K562 (cell line): ENCODE measurements around the gene DUSP16. TPM values are rescaled to one million over a fixed set of nuclear protein-coding genes. Genes with fewer than 3 reads are reported as not detected.
A peak's percentile ranks its signal among the peaks of the same experiment; 100 is the strongest.

Source experiments
- ATF2 ChIP-seq: sonication (generic); formaldehyde crosslinking; IDR thresholded peaks from 2 replicates; pipeline ENCODE4 v1.8.1; 2022; ENCODE audit warnings: missing genetic modification reagents
- BCL6 ChIP-seq: fragments of 250-450 bp; sonication (Bioruptor Pico); IDR thresholded peaks from 2 replicates; pipeline ENCODE4 v1.4.0; 2020
- CBX1 ChIP-seq: sonication (generic); IDR thresholded peaks from 2 replicates; pipeline ENCODE4 v1.6.1; 2016; ENCODE audit warnings: antibody characterized with exemption, low read depth, mild to moderate bottlenecking
- HNRNPK ChIP-seq: fragments of 200-400 bp; formaldehyde crosslinking; IDR thresholded peaks from one replicate; pipeline ENCODE4 v1.6.1; 2018; ENCODE audit warnings: mild to moderate bottlenecking, low read depth, low read length; ENCODE audit not compliant: poor library complexity, severe bottlenecking
- KAT7 ChIP-seq: sonication (generic); formaldehyde crosslinking; IDR thresholded peaks from 2 replicates; pipeline ENCODE4 v1.8.0; 2022; ENCODE audit warnings: missing genetic modification reagents, mild to moderate bottlenecking, borderline replicate concordance
- MYBL2 ChIP-seq, 2 experiments: fragments of 450-650 bp in 1 of 2; sonication (generic) in 1 of 2; formaldehyde crosslinking in 1 of 2; IDR thresholded peaks; 2 replicates each; pipeline versions ENCODE4 v1.6.1 to v1.8.1; 2017 to 2022; ENCODE audit warnings: borderline replicate concordance in 1 of 2, inconsistent platforms in 1 of 2, low read depth in 1 of 2, mild to moderate bottlenecking in 1 of 2, missing genetic modification reagents in 1 of 2, moderate library complexity in 1 of 2
- SRSF9 ChIP-seq: fragments of 200-400 bp; formaldehyde crosslinking; IDR thresholded peaks from 2 replicates; pipeline ENCODE4 v1.6.1; 2017; ENCODE audit warnings: low read depth, low read length, borderline replicate concordance
- SUPT5H ChIP-seq: fragments of 450-650 bp; IDR thresholded peaks from 2 replicates; pipeline ENCODE4 v1.6.1; 2016
- TGIF2 ChIP-seq: sonication (generic); formaldehyde crosslinking; IDR thresholded peaks from 2 replicates; pipeline ENCODE4 v1.8.1; 2022; ENCODE audit warnings: mild to moderate bottlenecking, missing genetic modification reagents, moderate library complexity
- ZNF24 ChIP-seq: fragments of 450-650 bp; IDR thresholded peaks from 2 replicates; pipeline ENCODE4 v1.6.1; 2016
- polyA plus RNA-seq, 8 experiments: library from polyadenylated mRNA; depleted of rRNA in 4 of 8; stranded (reverse) in 5 of 8; unstranded in 3 of 8; fragments of >200 nt; fragmentation: Nextera tagmentation in 2 of 8; fragmentation: Illumina TruSeq in 1 of 8; extraction: Ambion mirVana in 2 of 8; extraction: Trizol in 1 of 8; gene quantifications; 2 replicates each; pipeline versions ENCODE4 v1.2.1 to v1.2.3, GENCODE V29; 2011 to 2014; ENCODE audit warnings: inconsistent platforms in 1 of 8, missing spikeins in 1 of 8
- total RNA-seq, 7 experiments: library from RNA; depleted of rRNA in 6 of 7; stranded (reverse); fragments of >200 nt in 6 of 7; fragmentation: Illumina TruSeq in 2 of 7; extraction: Trizol in 2 of 7; gene quantifications; 2 replicates each; pipeline versions ENCODE4 v1.2.1 to v1.2.3, GENCODE V29; 2011 to 2021; ENCODE audit warnings: low replicate concordance in 1 of 7
- TF ChIP-seq, protein P1 (sequence below): fragments of 250-450 bp; sonication (Bioruptor Pico); IDR thresholded peaks from 2 replicates; pipeline ENCODE4 v1.9.0; 2021; ENCODE audit warnings: mild to moderate bottlenecking
- TF ChIP-seq, protein P2 (sequence below): fragments of 200-400 bp; formaldehyde crosslinking; IDR thresholded peaks from 2 replicates; pipeline ENCODE4 v1.6.1; 2017; ENCODE audit warnings: mild to moderate bottlenecking, low read depth, low read length, moderate library complexity
- TF ChIP-seq, protein P3 (sequence below): fragments of 250-450 bp; sonication (Bioruptor Pico); IDR thresholded peaks from 2 replicates; pipeline ENCODE4 v1.5.0; 2021
- TF ChIP-seq, protein P4 (sequence below): fragments of 250-450 bp; sonication (Bioruptor Pico); IDR thresholded peaks from 2 replicates; pipeline ENCODE4 v1.8.0; 2021; ENCODE audit warnings: moderate library complexity, mild to moderate bottlenecking, inconsistent platforms
- TF ChIP-seq, protein P5 (sequence below): fragments of 450-650 bp; IDR thresholded peaks from 2 replicates; pipeline ENCODE4 v1.6.1; 2018; ENCODE audit not compliant: partially characterized antibody

The DUSP16 gene
- total and polyA plus RNA-seq, 9 of the 15 experiments (the other 6 are each of a cell fraction or from before 2014, with no cell fraction given), result 0.70 to 12.3 (median 5.7) TPM

- TF ChIP-seq, protein P1, sequence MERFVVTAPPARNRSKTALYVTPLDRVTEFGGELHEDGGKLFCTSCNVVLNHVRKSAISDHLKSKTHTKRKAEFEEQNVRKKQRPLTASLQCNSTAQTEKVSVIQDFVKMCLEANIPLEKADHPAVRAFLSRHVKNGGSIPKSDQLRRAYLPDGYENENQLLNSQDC, result no peak
- no peak for TF ChIP-seq SRSF9
- no peak for TF ChIP-seq TGIF2
- no peak for TF ChIP-seq BCL6 (CRISPR knock-in tag)
- peak; percentile 60 for TF ChIP-seq SUPT5H
- TF ChIP-seq, protein P2, sequence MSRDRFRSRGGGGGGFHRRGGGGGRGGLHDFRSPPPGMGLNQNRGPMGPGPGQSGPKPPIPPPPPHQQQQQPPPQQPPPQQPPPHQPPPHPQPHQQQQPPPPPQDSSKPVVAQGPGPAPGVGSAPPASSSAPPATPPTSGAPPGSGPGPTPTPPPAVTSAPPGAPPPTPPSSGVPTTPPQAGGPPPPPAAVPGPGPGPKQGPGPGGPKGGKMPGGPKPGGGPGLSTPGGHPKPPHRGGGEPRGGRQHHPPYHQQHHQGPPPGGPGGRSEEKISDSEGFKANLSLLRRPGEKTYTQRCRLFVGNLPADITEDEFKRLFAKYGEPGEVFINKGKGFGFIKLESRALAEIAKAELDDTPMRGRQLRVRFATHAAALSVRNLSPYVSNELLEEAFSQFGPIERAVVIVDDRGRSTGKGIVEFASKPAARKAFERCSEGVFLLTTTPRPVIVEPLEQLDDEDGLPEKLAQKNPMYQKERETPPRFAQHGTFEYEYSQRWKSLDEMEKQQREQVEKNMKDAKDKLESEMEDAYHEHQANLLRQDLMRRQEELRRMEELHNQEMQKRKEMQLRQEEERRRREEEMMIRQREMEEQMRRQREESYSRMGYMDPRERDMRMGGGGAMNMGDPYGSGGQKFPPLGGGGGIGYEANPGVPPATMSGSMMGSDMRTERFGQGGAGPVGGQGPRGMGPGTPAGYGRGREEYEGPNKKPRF, result no peak
- TF ChIP-seq, protein P3, sequence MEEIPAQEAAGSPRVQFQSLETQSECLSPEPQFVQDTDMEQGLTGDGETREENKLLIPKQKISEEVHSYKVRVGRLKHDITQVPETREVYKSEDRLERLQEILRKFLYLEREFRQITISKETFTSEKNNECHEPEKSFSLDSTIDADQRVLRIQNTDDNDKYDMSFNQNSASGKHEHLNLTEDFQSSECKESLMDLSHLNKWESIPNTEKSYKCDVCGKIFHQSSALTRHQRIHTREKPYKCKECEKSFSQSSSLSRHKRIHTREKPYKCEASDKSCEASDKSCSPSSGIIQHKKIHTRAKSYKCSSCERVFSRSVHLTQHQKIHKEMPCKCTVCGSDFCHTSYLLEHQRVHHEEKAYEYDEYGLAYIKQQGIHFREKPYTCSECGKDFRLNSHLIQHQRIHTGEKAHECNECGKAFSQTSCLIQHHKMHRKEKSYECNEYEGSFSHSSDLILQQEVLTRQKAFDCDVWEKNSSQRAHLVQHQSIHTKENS (CRISPR knock-in tag), result no peak
- TF ChIP-seq MYBL2 (IDR thresholded peaks at IDR 0.05; ENCODE audit: low read depth), result no peak
- no peak for TF ChIP-seq MYBL2 (CRISPR knock-in tag; IDR thresholded peaks at IDR 0.05; ENCODE audit: borderline replicate concordance)
- no peak for TF ChIP-seq HNRNPK
- no peak for TF ChIP-seq ATF2 (CRISPR knock-in tag)
- peak; percentile 61; the same call in 1 of the 2 replicates for TF ChIP-seq CBX1
- TF ChIP-seq KAT7 (CRISPR knock-in tag), result 0 out of 2 replicates have a peak, but pooled peaks have one; percentile 60
- TF ChIP-seq, protein P4, sequence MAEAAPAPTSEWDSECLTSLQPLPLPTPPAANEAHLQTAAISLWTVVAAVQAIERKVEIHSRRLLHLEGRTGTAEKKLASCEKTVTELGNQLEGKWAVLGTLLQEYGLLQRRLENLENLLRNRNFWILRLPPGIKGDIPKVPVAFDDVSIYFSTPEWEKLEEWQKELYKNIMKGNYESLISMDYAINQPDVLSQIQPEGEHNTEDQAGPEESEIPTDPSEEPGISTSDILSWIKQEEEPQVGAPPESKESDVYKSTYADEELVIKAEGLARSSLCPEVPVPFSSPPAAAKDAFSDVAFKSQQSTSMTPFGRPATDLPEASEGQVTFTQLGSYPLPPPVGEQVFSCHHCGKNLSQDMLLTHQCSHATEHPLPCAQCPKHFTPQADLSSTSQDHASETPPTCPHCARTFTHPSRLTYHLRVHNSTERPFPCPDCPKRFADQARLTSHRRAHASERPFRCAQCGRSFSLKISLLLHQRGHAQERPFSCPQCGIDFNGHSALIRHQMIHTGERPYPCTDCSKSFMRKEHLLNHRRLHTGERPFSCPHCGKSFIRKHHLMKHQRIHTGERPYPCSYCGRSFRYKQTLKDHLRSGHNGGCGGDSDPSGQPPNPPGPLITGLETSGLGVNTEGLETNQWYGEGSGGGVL, result no peak
- no peak; the same call in 1 of the 2 replicates for TF ChIP-seq ZNF24
- TF ChIP-seq, protein P5, sequence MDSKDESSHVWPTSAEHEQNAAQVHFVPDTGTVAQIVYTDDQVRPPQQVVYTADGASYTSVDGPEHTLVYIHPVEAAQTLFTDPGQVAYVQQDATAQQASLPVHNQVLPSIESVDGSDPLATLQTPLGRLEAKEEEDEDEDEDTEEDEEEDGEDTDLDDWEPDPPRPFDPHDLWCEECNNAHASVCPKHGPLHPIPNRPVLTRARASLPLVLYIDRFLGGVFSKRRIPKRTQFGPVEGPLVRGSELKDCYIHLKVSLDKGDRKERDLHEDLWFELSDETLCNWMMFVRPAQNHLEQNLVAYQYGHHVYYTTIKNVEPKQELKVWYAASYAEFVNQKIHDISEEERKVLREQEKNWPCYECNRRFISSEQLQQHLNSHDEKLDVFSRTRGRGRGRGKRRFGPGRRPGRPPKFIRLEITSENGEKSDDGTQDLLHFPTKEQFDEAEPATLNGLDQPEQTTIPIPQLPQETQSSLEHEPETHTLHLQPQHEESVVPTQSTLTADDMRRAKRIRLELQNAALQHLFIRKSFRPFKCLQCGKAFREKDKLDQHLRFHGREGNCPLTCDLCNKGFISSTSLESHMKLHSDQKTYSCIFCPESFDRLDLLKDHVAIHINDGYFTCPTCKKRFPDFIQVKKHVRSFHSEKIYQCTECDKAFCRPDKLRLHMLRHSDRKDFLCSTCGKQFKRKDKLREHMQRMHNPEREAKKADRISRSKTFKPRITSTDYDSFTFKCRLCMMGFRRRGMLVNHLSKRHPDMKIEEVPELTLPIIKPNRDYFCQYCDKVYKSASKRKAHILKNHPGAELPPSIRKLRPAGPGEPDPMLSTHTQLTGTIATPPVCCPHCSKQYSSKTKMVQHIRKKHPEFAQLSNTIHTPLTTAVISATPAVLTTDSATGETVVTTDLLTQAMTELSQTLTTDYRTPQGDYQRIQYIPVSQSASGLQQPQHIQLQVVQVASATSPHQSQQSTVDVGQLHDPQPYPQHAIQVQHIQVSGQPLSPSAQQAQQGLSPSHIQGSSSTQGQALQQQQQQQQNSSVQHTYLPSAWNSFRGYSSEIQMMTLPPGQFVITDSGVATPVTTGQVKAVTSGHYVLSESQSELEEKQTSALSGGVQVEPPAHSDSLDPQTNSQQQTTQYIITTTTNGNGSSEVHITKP, result no peak
Measured at GRCh38 chr12:12611512-12612306, 49.0 kb upstream of the DUSP16 start, which contains the start of gene CREBL2 (continued).
